RWPE2 (cell line): ENCODE measurements around the gene MYB.

Experiments
- ATAC-seq: fragments of 200-7000 bp; cut with Tn5 transposase; 3 replicates; pipeline ENCODE4 v1.9.1; 2021; ENCODE audit warnings: low read depth
- DNase-seq: peaks from one replicate; pipeline ENCODE4 v3.0.0-alpha.2; 2020; ENCODE audit warnings: low spot score
- H3K27ac ChIP-seq: fragments of 450-650 bp; 2 replicates; pipeline ENCODE4 v1.5.1; 2017; ENCODE audit warnings: mild to moderate bottlenecking; ENCODE audit not compliant: poor library complexity, severe bottlenecking
- H3K27me3 ChIP-seq: fragments of 250-450 bp; sonication (Bioruptor Pico); 2 replicates; pipeline ENCODE4 v1.5.1; 2021; ENCODE audit warnings: mild to moderate bottlenecking, moderate library complexity; ENCODE audit not compliant: insufficient read depth, poor library complexity, severe bottlenecking
- H3K36me3 ChIP-seq: fragments of 250-450 bp; sonication (Bioruptor Pico); 2 replicates; pipeline ENCODE4 v1.5.1; 2020; ENCODE audit warnings: low read depth, mild to moderate bottlenecking, moderate library complexity
- H3K4me1 ChIP-seq: fragments of 250-450 bp; sonication (Bioruptor Pico); 2 replicates; pipeline ENCODE4 v1.5.1; 2021; ENCODE audit warnings: mild to moderate bottlenecking, moderate library complexity; ENCODE audit not compliant: insufficient read depth, poor library complexity, severe bottlenecking
- H3K4me3 ChIP-seq: fragments of 250-450 bp; sonication (Bioruptor Pico); 2 replicates; pipeline ENCODE4 v1.5.1; 2021; ENCODE audit warnings: mild to moderate bottlenecking, moderate library complexity; ENCODE audit not compliant: severe bottlenecking
- H3K9me3 ChIP-seq: fragments of 250-450 bp; sonication (Bioruptor Pico); 2 replicates; pipeline ENCODE4 v1.5.1; 2021; ENCODE audit warnings: mild to moderate bottlenecking, moderate library complexity; ENCODE audit not compliant: severe bottlenecking
- CTCF ChIP-seq: fragments of 450-650 bp; IDR thresholded peaks from one replicate; pipeline ENCODE4 v1.5.1; 2017; ENCODE audit warnings: mild to moderate bottlenecking, moderate library complexity; ENCODE audit not compliant: poor library complexity, severe bottlenecking

MYB gene

GRCh38 chr6:135176464-135176863, 4.6 kb upstream of the MYB start:
- no peaks in the 10 kb centered on the region for H3K36me3 ChIP-seq
- H3K27ac ChIP-seq: no peak overlapping the region
- H3K4me3 ChIP-seq: no peak overlapping the region
- no peak for DNase-seq
- ATAC-seq: no peak
- no peaks in the 10 kb centered on the region for H3K4me1 ChIP-seq
- no peaks in the 10 kb centered on the region for H3K9me3 ChIP-seq
- H3K27me3 ChIP-seq: no peaks in the 10 kb centered on the region
- no peak for TF ChIP-seq CTCF

- H3K27ac ChIP-seq: no peak overlapping the region
- H3K36me3 ChIP-seq: no peaks in the 10 kb centered on the region
- H3K9me3 ChIP-seq: no peaks in the 10 kb centered on the region
- DNase-seq (no peak), ATAC-seq (no peak)
- no peak overlapping the region for H3K4me3 ChIP-seq
- TF ChIP-seq CTCF: no peak
- no peaks in the 10 kb centered on the region for H3K27me3 ChIP-seq
- no peaks in the 10 kb centered on the region for H3K4me1 ChIP-seq
Observed at GRCh38 chr6:135179372-135179771, 1.7 kb upstream of the MYB start.

- Histone ChIP-seq H3K27me3 (no peaks in the 10 kb centered on the region), H3K9me3 (no peaks in the 10 kb centered on the region), H3K36me3 (no peaks in the 10 kb centered on the region), H3K4me3 (no peak overlapping the region), H3K27ac (no peak overlapping the region), H3K4me1 (peaks cover 3% of the 10 kb centered on the region)
- no peak for TF ChIP-seq CTCF
- ATAC-seq (no peak), DNase-seq (no peak)
Observed at GRCh38 chr6:135179920-135180541, 1.1 kb upstream of the MYB start.

- TF ChIP-seq CTCF: no peak
- H3K27me3 ChIP-seq: no peaks in the 10 kb centered on the region
- H3K9me3 ChIP-seq: no peaks in the 10 kb centered on the region
- H3K27ac ChIP-seq: no peak overlapping the region
- ATAC-seq (no peak; the same call in 2 of the 3 replicates), DNase-seq (no peak)
- peaks cover 11% of the 10 kb centered on the region for H3K4me1 ChIP-seq
- no peaks in the 10 kb centered on the region for H3K36me3 ChIP-seq
- peak overlapping the region; percentile 62 for H3K4me3 ChIP-seq
Observed at GRCh38 chr6:135181333-135182070, 394 bp downstream of the MYB start.
